ENCODE data around the gene TAS1R3. TPM values are rescaled to one million over a fixed set of nuclear protein-coding genes. Genes with fewer than 3 reads are reported as not detected.

The TAS1R3 gene
- total RNA-seq, 1 donor from 2014 or later: 0.97 TPM

DNA sequence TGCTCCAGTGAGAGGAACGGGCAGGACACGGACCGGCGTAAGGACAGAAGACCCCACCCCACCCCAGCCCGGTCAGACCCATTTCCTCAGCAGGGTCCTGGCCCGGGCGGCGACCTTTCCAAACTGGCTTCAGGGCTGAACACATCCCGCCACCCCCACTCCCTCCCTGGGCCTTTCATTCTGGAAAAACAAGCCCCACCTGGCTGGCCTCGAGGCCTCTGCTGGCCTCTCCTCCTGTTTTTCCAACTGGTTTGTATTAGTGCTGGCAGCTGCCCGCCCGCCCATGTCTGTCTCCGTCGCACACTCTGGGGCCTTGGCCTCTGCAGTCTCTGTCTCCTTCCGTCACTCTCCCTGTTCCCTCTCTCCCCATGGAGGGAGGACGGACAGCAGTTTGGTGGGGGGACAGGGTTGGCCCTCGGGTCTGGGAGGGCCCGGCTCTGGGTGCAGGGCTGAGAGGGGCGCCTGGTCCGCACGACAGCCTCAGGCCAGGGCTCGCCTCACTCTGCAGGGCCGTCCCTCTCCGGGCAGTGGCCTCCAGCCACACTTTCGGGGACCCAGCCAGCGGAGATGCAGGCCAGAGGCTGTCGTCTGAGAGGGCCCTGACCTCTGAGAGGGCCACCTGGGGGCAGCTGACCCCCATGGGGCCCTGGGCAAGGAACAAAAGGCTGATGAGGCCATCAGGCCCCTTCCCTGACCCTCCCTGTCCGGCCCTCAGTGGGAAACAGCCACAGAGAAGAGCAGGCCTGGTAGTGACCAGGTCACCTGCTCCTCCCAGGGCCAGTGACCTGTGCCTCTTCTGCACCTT lies 28.8 kb downstream of the TAS1R3 start:
- H3K9me3 Mint-ChIP-seq (ENCODE audit: unreplicated experiment): no peaks in the 10 kb centered on the region
- peak overlapping the region; percentile 90 for H3K27ac Mint-ChIP-seq (ENCODE audit: unreplicated experiment)
- H3K4me1 Mint-ChIP-seq (ENCODE audit: unreplicated experiment): peaks cover 56% of the 10 kb centered on the region
- DNase-seq (ENCODE audit: extremely low spot score, unreplicated experiment): peak; percentile 95
- TF ChIP-seq, protein P1, sequence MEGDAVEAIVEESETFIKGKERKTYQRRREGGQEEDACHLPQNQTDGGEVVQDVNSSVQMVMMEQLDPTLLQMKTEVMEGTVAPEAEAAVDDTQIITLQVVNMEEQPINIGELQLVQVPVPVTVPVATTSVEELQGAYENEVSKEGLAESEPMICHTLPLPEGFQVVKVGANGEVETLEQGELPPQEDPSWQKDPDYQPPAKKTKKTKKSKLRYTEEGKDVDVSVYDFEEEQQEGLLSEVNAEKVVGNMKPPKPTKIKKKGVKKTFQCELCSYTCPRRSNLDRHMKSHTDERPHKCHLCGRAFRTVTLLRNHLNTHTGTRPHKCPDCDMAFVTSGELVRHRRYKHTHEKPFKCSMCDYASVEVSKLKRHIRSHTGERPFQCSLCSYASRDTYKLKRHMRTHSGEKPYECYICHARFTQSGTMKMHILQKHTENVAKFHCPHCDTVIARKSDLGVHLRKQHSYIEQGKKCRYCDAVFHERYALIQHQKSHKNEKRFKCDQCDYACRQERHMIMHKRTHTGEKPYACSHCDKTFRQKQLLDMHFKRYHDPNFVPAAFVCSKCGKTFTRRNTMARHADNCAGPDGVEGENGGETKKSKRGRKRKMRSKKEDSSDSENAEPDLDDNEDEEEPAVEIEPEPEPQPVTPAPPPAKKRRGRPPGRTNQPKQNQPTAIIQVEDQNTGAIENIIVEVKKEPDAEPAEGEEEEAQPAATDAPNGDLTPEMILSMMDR (IDR thresholded peaks at IDR 0.05): no peak
- H3K27me3 Mint-ChIP-seq (ENCODE audit: unreplicated experiment): no peaks in the 10 kb centered on the region
- peak overlapping the region; percentile 90 for H3K4me3 Mint-ChIP-seq (ENCODE audit: unreplicated experiment)
- H3K36me3 Mint-ChIP-seq (ENCODE audit: unreplicated experiment): no peaks in the 10 kb centered on the region

DNA sequence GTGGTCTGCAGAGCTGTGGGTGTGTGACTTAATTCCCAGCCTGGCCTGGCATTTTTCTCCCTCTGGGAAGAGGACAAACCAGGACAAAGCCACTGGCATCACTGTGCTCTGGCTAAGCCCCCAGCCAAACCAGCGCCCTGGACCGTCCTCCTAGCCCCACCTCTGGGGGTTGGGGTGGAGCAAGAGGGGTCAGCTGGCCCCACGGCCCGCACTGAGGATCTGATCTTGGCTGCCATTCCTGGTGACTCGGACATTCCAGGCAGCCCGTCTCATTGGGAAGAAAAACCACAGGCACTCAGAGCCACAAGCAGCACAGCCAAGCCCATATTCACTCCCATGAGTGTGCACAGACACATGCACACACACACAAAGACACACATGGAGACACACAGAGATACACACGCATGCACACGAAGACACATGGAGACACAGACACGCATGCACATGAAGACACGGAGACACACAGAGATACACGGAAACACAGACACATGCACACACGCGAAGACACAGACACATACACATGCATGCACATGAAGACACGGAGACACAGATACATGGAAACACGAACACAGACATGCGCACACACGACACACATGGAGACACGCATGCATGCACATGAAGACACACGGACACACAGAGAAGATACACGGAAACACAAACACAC lies 29.6 kb downstream of the TAS1R3 start:
- Mint-ChIP-seq H3K9me3 (ENCODE audit: unreplicated experiment) (no peaks in the 10 kb centered on the region), H3K4me1 (ENCODE audit: unreplicated experiment) (peaks cover 56% of the 10 kb centered on the region), H3K36me3 (ENCODE audit: unreplicated experiment) (no peaks in the 10 kb centered on the region), H3K27me3 (ENCODE audit: unreplicated experiment) (no peaks in the 10 kb centered on the region), H3K4me3 (ENCODE audit: unreplicated experiment) (peak overlapping the region; percentile 29), H3K27ac (ENCODE audit: unreplicated experiment) (peak overlapping the region; percentile 90)
- TF ChIP-seq, protein P1 (IDR thresholded peaks at IDR 0.05): no peak
- DNase-seq (ENCODE audit: extremely low spot score, unreplicated experiment): no peak

DNA sequence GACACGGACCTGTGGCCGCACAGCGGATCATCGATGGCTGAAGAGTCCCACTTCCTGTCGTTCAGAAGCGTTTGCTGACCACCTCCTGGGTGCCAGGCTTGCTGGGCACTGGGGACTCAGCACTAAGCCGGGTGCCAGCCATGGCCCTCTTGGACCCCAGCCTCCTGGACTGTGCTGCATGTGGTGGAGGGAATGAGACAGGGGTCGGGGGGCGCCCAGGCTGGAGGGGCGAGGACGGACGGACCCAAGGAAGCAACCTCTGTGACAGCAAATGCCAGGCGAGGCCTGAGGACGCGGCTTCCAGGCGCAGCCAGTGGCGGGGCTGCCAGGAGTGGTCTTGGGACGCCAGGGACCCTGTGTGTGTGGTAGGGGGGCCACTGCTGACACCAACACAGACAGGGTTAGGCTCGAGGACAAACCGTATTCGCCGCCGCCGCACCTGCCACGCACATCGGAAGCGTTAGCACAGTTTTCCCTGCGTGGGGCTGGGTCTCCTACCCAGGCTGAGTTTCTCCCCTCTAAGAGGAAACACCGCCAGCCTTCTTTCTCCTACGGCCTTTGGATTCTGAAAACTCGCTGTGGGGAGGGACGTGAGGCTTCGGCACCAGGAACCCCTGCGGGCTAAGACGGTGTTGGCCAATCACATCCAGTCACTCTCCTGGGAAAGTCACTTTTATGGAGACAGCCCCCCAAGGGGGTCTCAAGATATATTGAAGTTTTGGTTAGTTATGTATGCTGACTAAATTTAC lies 30.3 kb downstream of the TAS1R3 start:
- TF ChIP-seq, protein P1 (IDR thresholded peaks at IDR 0.05): no peak
- Mint-ChIP-seq H3K36me3 (ENCODE audit: unreplicated experiment) (no peaks in the 10 kb centered on the region), H3K4me3 (ENCODE audit: unreplicated experiment) (peak overlapping the region; percentile 3), H3K27ac (ENCODE audit: unreplicated experiment) (peak overlapping the region; percentile 90), H3K27me3 (ENCODE audit: unreplicated experiment) (no peaks in the 10 kb centered on the region), H3K4me1 (ENCODE audit: unreplicated experiment) (peaks cover 56% of the 10 kb centered on the region), H3K9me3 (ENCODE audit: unreplicated experiment) (no peaks in the 10 kb centered on the region)
- no peak for DNase-seq (ENCODE audit: extremely low spot score, unreplicated experiment)

DNA sequence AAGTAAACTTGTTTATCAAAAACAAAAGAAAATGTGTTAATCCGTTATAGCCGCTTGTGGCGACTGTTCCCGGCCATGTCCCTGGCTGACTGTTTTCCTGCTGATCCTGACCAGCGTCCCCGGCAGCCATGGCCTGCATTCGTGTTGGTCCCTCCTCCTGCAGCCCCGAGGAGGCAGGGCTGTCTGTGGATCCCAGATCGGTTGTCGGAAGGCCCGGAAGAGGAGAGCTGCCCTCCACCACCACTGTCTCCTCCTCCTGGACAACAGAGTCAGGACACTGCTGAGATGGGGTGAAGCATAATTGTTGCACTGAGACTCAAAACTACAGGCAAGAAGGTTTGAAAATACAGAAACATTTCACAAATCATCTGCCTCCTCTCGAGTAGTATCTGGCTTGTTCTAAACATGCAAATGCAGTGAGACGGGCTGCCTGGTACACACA lies 30.9 kb downstream of the TAS1R3 start:
- no peaks in the 10 kb centered on the region for H3K36me3 Mint-ChIP-seq (ENCODE audit: unreplicated experiment)
- no peaks in the 10 kb centered on the region for H3K27me3 Mint-ChIP-seq (ENCODE audit: unreplicated experiment)
- H3K4me3 Mint-ChIP-seq (ENCODE audit: unreplicated experiment): peak overlapping the region; percentile 3
- H3K4me1 Mint-ChIP-seq (ENCODE audit: unreplicated experiment): peaks cover 52% of the 10 kb centered on the region
- DNase-seq (ENCODE audit: extremely low spot score, unreplicated experiment): no peak
- peak overlapping the region; percentile 90 for H3K27ac Mint-ChIP-seq (ENCODE audit: unreplicated experiment)
- no peaks in the 10 kb centered on the region for H3K9me3 Mint-ChIP-seq (ENCODE audit: unreplicated experiment)
- TF ChIP-seq, protein P1 (IDR thresholded peaks at IDR 0.05): peak; percentile 40

Data from osteocyte (in vitro differentiated cells).